H1 (cell line): ENCODE results near the gene HMCN1. TPM values are rescaled to one million over a fixed set of nuclear protein-coding genes. Genes with fewer than 3 reads are reported as not detected.

Experiments used
- CTCF ChIA-PET: fragments of 300-600 bp; sonication (Branson Sonifier 250); formaldehyde crosslinking; loops from one replicate; lab custom pipeline; 2021; ENCODE audit not compliant: partially characterized antibody; lab: Charles Lee
- POLR2A ChIA-PET: fragments of 300-600 bp; sonication (Branson Sonifier 250); formaldehyde crosslinking; loops from one replicate; lab custom pipeline; 2021; ENCODE audit warnings: inconsistent platforms; ENCODE audit not compliant: partially characterized antibody; lab: Charles Lee
- DNase-seq, 2 experiments: peaks; one replicate each; pipeline versions ENCODE4 v3.0.0 to v3.0.0-alpha.2; 2010 to 2022; ENCODE audit warnings: low spot score in 2 of 2, low read depth in 1 of 2, mixed read lengths in 1 of 2
- FAIRE-seq: peaks from 2 replicates; lab custom pipeline; 2011; peaks lifted over from hg19 to GRCh38; lab: Jason Lieb, UNC
- H2AFZ ChIP-seq: 2 replicates; pipeline ENCODE4 v1.8.1; 2012; ENCODE audit warnings: low read length, inconsistent platforms
- H2AK5ac ChIP-seq: 2 replicates; pipeline ENCODE4 v1.6.1; 2013; ENCODE audit warnings: low read depth, low read length
- H2BK120ac ChIP-seq: replicated peaks from 2 replicates; pipeline ENCODE3; 2013; ENCODE audit warnings: low read depth, low read length, inconsistent platforms
- H2BK12ac ChIP-seq: 2 replicates; pipeline ENCODE4 v1.6.1; 2013; ENCODE audit warnings: low read depth, low read length
- H2BK15ac ChIP-seq: 2 replicates; pipeline ENCODE4 v1.6.1; 2013; ENCODE audit warnings: low read length
- H2BK20ac ChIP-seq: 2 replicates; pipeline ENCODE4 v1.6.1; 2013; ENCODE audit warnings: low read length
- H2BK5ac ChIP-seq: 2 replicates; pipeline ENCODE4 v1.6.1; 2013; ENCODE audit warnings: low read depth, low read length
- H3K14ac ChIP-seq: 2 replicates; pipeline ENCODE4 v1.6.1; 2013; ENCODE audit warnings: inconsistent platforms; ENCODE audit not compliant: insufficient read length
- H3K18ac ChIP-seq: 2 replicates; pipeline ENCODE4 v1.6.1; 2013; ENCODE audit warnings: low read length; ENCODE audit errors: extremely low read depth
- H3K23ac ChIP-seq: 2 replicates; pipeline ENCODE4 v1.6.1; 2013; ENCODE audit warnings: inconsistent platforms; ENCODE audit not compliant: insufficient read length
- H3K23me2 ChIP-seq: 2 replicates; pipeline ENCODE4 v1.6.1; 2013; ENCODE audit warnings: low read depth, low read length
- H3K27ac ChIP-seq: 2 replicates; pipeline ENCODE4 v1.6.1; 2011; ENCODE audit warnings: low read depth, low read length, inconsistent platforms
- H3K27me3 ChIP-seq, 4 experiments: replicated peaks in 1 of 4; 1 replicate in 1 of 4; 2 replicates in 3 of 4; pipeline versions ENCODE4 v1.6.1 to v1.8.1; 2011 to 2013; ENCODE audit warnings: low read length in 3 of 4, mild to moderate bottlenecking in 3 of 4, inconsistent platforms in 2 of 4, mixed read lengths in 2 of 4, moderate library complexity in 1 of 4; ENCODE audit not compliant: control insufficient read depth in 3 of 4, insufficient read depth in 3 of 4; ENCODE audit errors: extremely low read depth in 1 of 4
- H3K36me3 ChIP-seq, 4 experiments: 2 replicates each; pipeline versions ENCODE4 v1.6.1 to v1.8.1; 2011 to 2013; ENCODE audit warnings: mild to moderate bottlenecking in 4 of 4, low read length in 3 of 4, moderate library complexity in 2 of 4, control low read depth in 1 of 4, inconsistent platforms in 1 of 4; ENCODE audit not compliant: insufficient read depth in 4 of 4, control insufficient read depth in 2 of 4
- H3K4ac ChIP-seq: replicated peaks from 2 replicates; pipeline ENCODE3; 2013; ENCODE audit warnings: low read length, low read depth, mixed read lengths, inconsistent platforms; ENCODE audit not compliant: insufficient read length
- H3K4me1 ChIP-seq, 4 experiments: replicated peaks in 1 of 4; 1 replicate in 1 of 4; 2 replicates in 3 of 4; pipeline versions ENCODE4 v1.6.1 to v1.8.1; 2011 to 2013; ENCODE audit warnings: low read length in 3 of 4, inconsistent platforms in 2 of 4, mixed read lengths in 1 of 4; ENCODE audit not compliant: insufficient read depth in 4 of 4, control insufficient read depth in 3 of 4
- H3K4me2 ChIP-seq, 2 experiments: 2 replicates each; pipeline versions ENCODE4 v1.6.1 to v1.8.1; 2011 to 2013; ENCODE audit warnings: low read depth in 2 of 2, low read length in 2 of 2, control low read depth in 1 of 2, inconsistent platforms in 1 of 2, mild to moderate bottlenecking in 1 of 2; ENCODE audit not compliant: insufficient read depth in 1 of 2
- H3K4me3 ChIP-seq, 4 experiments: fragments of 200-600, 300-600 bp in 1 of 4; sonication (generic), shearing (Covaris generic), sonication (Bioruptor Twin) in 1 of 4; 2 replicates each; pipeline versions ENCODE4 v1.5.1 to v1.8.1; 2011 to 2016; ENCODE audit warnings: low read length in 4 of 4, low read depth in 3 of 4, control low read depth in 2 of 4, inconsistent platforms in 2 of 4, mild to moderate bottlenecking in 2 of 4, mixed read lengths in 1 of 4, moderate library complexity in 1 of 4; ENCODE audit not compliant: insufficient read depth in 2 of 4; ENCODE audit errors: extremely low read depth in 1 of 4
- H3K56ac ChIP-seq: replicated peaks from 2 replicates; pipeline ENCODE3; 2013; ENCODE audit warnings: low read depth, mild to moderate bottlenecking, mixed read lengths, low read length, inconsistent platforms; ENCODE audit not compliant: insufficient read length
- H3K79me1 ChIP-seq: 2 replicates; pipeline ENCODE4 v1.6.1; 2013; ENCODE audit warnings: low read depth, low read length, control low read depth
- H3K79me2 ChIP-seq, 2 experiments: 2 replicates each; pipeline versions ENCODE4 v1.6.1 to v1.8.1; 2012 to 2013; ENCODE audit warnings: low read length in 2 of 2, mild to moderate bottlenecking in 2 of 2, inconsistent platforms in 1 of 2; ENCODE audit not compliant: insufficient read depth in 2 of 2, control insufficient read depth in 1 of 2
- H3K9ac ChIP-seq, 4 experiments: replicated peaks in 1 of 4; 1 replicate in 1 of 4; 2 replicates in 3 of 4; pipeline versions ENCODE4 v1.6.1 to v1.8.1; 2011 to 2013; ENCODE audit warnings: low read depth in 3 of 4, low read length in 3 of 4, control low read depth in 2 of 4, mild to moderate bottlenecking in 2 of 4, moderate library complexity in 2 of 4, inconsistent platforms in 1 of 4; ENCODE audit errors: extremely low read depth in 1 of 4
- H3K9me3 ChIP-seq, 2 experiments: 2 replicates each; pipeline versions ENCODE4 v1.6.1 to v1.8.1; 2012 to 2013; ENCODE audit warnings: mild to moderate bottlenecking in 2 of 2, moderate library complexity in 2 of 2, control low read depth in 1 of 2, inconsistent platforms in 1 of 2, low read depth in 1 of 2, low read length in 1 of 2, mixed read lengths in 1 of 2; ENCODE audit not compliant: insufficient read depth in 2 of 2
- H4K20me1 ChIP-seq, 2 experiments: replicated peaks in 1 of 2; 2 replicates each; pipeline versions ENCODE3 to v1.8.1; 2011 to 2013; ENCODE audit warnings: inconsistent platforms in 2 of 2, low read length in 2 of 2, mild to moderate bottlenecking in 1 of 2; ENCODE audit not compliant: insufficient read depth in 2 of 2, control insufficient read depth in 1 of 2
- H4K5ac ChIP-seq: 2 replicates; pipeline ENCODE4 v1.6.1; 2013; ENCODE audit warnings: low read length, low read depth, mixed read lengths, inconsistent platforms; ENCODE audit not compliant: insufficient read length
- H4K8ac ChIP-seq: 2 replicates; pipeline ENCODE4 v1.8.0; 2013; ENCODE audit warnings: mild to moderate bottlenecking, moderate library complexity, low read length, inconsistent platforms; ENCODE audit not compliant: insufficient read depth; ENCODE audit errors: extremely low read depth
- H4K91ac ChIP-seq: replicated peaks from 2 replicates; pipeline ENCODE3; 2013; ENCODE audit warnings: low read length, mixed read lengths, inconsistent platforms; ENCODE audit not compliant: insufficient read length
- BRCA1 ChIP-seq: IDR thresholded peaks from 2 replicates; pipeline ENCODE4 v1.6.1; 2012; ENCODE audit warnings: low read depth, low read length, improper control_type of control experiment
- EGR1 ChIP-seq: IDR thresholded peaks from 2 replicates; pipeline ENCODE4 v1.6.1; 2011; ENCODE audit warnings: low read depth, low read length, borderline replicate concordance
- GABPA ChIP-seq: IDR thresholded peaks from 2 replicates; pipeline ENCODE4 v1.6.1; 2011; ENCODE audit warnings: mild to moderate bottlenecking, low read length, moderate library complexity, borderline replicate concordance; ENCODE audit not compliant: insufficient read depth
- KDM1A ChIP-seq: fragments of 200-600, 300-600 bp; sonication (generic); IDR thresholded peaks from 2 replicates; pipeline ENCODE4 v1.7.1; 2016; ENCODE audit warnings: mild to moderate bottlenecking, low read length, borderline replicate concordance
- MAFK ChIP-seq: IDR thresholded peaks from 2 replicates; pipeline ENCODE4 v1.6.1; 2012; ENCODE audit warnings: low read depth, mild to moderate bottlenecking, improper control_type of control experiment, low read length
- RAD21 ChIP-seq, 2 experiments: IDR thresholded peaks in 1 of 2; conservative IDR thresholded peaks in 1 of 2; 2 replicates each; pipeline ENCODE4 v1.6.1; 2011; ENCODE audit warnings: low read depth in 2 of 2, low read length in 2 of 2, improper control_type of control experiment in 1 of 2, inconsistent platforms in 1 of 2, mild to moderate bottlenecking in 1 of 2, moderate library complexity in 1 of 2
- RFX5 ChIP-seq: IDR thresholded peaks from 2 replicates; pipeline ENCODE4 v1.6.1; 2011; ENCODE audit warnings: low read depth, low read length, improper control_type of control experiment, borderline replicate concordance
- SP1 ChIP-seq: IDR thresholded peaks from 2 replicates; pipeline ENCODE4 v1.6.1; 2011; ENCODE audit warnings: low read depth, low read length
- WGBS, 2 experiments: shearing (Covaris generic) in 1 of 2; methylation state at CpG; one replicate each; pipeline versions ENCODE4 v1.1.6 to v1.1.7; 2013 to 2015; ENCODE audit warnings: low lambda C conversion rate in 2 of 2, mixed read lengths in 2 of 2, inconsistent platforms in 1 of 2, low coverage in 1 of 2, missing lambda C conversion rate in 1 of 2; ENCODE audit not compliant: insufficient replicate concordance in 2 of 2, insufficient coverage in 1 of 2, insufficient read length in 1 of 2; ENCODE audit errors: extremely low coverage in 1 of 2, missing lambda C conversion rate in 1 of 2; 5-methylcytosine and 5-hydroxymethylcytosine counted together
- polyA plus RNA-seq, 7 experiments: library from polyadenylated mRNA; depleted of rRNA in 3 of 7; stranded (reverse) in 5 of 7; unstranded in 2 of 7; fragments of >200 nt in 5 of 7; fragments of 200-250 nt in 2 of 7; gene quantifications; 1 replicate in 5 of 7; 2 replicates in 1 of 7; 4 replicates in 1 of 7; pipeline versions ENCODE4 v1.2.1 to v1.2.3, GENCODE V29; 2011 to 2013; ENCODE audit warnings: missing spikeins in 2 of 7, mixed read lengths in 2 of 7
- total RNA-seq: library from RNA; stranded (reverse); fragmentation: NEBNext Ultra II Directional; extraction: Animal tissue kit (Norgen Biotek cat#: 25700); gene quantifications from 2 replicates; pipeline ENCODE4 v1.2.1, GENCODE V29; 2021

HMCN1 gene
- total and polyA plus RNA-seq, 2 of the 8 experiments (the other 6 are each of a cell fraction or from before 2014, with no cell fraction given) = 13.8 to 14.6 TPM

DNA sequence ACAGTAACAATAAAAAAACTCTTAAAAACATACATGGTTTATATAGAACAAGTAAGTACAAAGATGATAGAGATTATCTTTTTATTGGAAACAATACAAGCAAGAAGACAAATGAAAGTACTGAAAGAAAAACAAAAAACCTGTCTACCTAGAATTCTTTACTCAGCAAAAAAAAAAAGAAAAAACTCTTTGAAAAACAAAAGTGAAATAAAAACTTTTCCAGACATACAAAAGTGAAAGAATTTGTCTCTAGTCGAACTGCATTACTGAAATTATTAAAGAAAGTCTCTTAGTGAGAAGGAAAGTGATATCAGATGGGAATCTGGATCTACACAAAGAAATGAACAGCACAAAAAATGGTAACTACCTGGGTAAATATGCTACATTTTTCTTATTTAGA, 2.7 kb upstream of the HMCN1 start:
- H4K8ac ChIP-seq = no peak overlapping the region
- no peaks in the 10 kb centered on the region; a peak in 2 of 7 replicates for H3K27me3 ChIP-seq
- no peak overlapping the region for H3K56ac ChIP-seq
- no peak overlapping the region for H2BK12ac ChIP-seq
- H2BK5ac ChIP-seq = no peak overlapping the region
- TF ChIP-seq GABPA (no peak), BRCA1 (no peak), SP1 (no peak), RFX5 (no peak), EGR1 (no peak), RAD21 (IDR thresholded peaks at IDR 0.05 in 1 of 2, conservative IDR thresholded peaks at IDR 0.05 in 1 of 2; ENCODE audit: low read depth in 2 of 2, low read length in 2 of 2) (no peak), MAFK (no peak), KDM1A (no peak)
- no peaks in the 10 kb centered on the region; a peak in 1 of 8 replicates for H3K36me3 ChIP-seq
- peaks cover 2 to 6% (median 4%) of the 10 kb centered on the region in 4 experiments; a peak in 6 of 7 replicates for H3K4me1 ChIP-seq
- H3K9ac ChIP-seq = no peak overlapping the region
- no peak overlapping the region for H3K27ac ChIP-seq
- no peak overlapping the region for H3K18ac ChIP-seq
- no peak overlapping the region for H4K5ac ChIP-seq
- no peaks in the 10 kb centered on the region for H3K9me3 ChIP-seq
- CTCF ChIA-PET = interaction anchor here (3.2 kb wide), 1 partner anchor 12 kb away, joined by 40 read pairs; no protein-coding TSS in a partner anchor
- no peak overlapping the region for H3K14ac ChIP-seq
- no peaks in the 10 kb centered on the region for H3K79me1 ChIP-seq
- H3K79me2 ChIP-seq = no peaks in the 10 kb centered on the region
- H2AK5ac ChIP-seq = no peak overlapping the region
- no peak for DNase-seq
- H3K23me2 ChIP-seq = peaks cover 3% of the 10 kb centered on the region; the same call in 1 of the 2 replicates
- no peak overlapping the region for H3K23ac ChIP-seq
- H3K4ac ChIP-seq = no peak overlapping the region
- H3K4me2 ChIP-seq = no peak overlapping the region
- H2AFZ ChIP-seq = no peak overlapping the region
- H2BK120ac ChIP-seq = no peak overlapping the region
- 90% methylated on average over 1 of the region's 1 CpG; no CpG with 5 or more reads in 1 of the 2 experiments for WGBS, 2 experiments
- POLR2A ChIA-PET = no interaction called here
- no peak overlapping the region for H4K91ac ChIP-seq
- H2BK20ac ChIP-seq = no peak overlapping the region
- no peak overlapping the region for H2BK15ac ChIP-seq
- H4K20me1 ChIP-seq = no peaks in the 10 kb centered on the region
- no peak overlapping the region for H3K4me3 ChIP-seq
- no peak for FAIRE-seq
